H9 (cell line): Measurements from ENCODE around the gene PDXK. TPM values are rescaled to one million over a fixed set of nuclear protein-coding genes. Genes with fewer than 3 reads are reported as not detected.

Experiments used
- DNase-seq: peaks from one replicate; pipeline ENCODE4 v3.0.0-alpha.2; 2017
- H2AFZ ChIP-seq: one replicate; pipeline ENCODE4 v1.6.1; 2013; ENCODE audit warnings: mild to moderate bottlenecking, low read length, control low read depth, moderate library complexity
- H2AK5ac ChIP-seq: 2 replicates; pipeline ENCODE4 v1.6.1; 2013; ENCODE audit warnings: low read length, control low read depth, mixed read lengths; ENCODE audit not compliant: insufficient read length
- H2BK120ac ChIP-seq: one replicate; pipeline ENCODE4 v1.6.1; 2013; ENCODE audit warnings: low read depth, mild to moderate bottlenecking, low read length, control low read depth, inconsistent platforms; ENCODE audit not compliant: poor library complexity, severe bottlenecking
- H2BK12ac ChIP-seq: 2 replicates; pipeline ENCODE4 v1.6.1; 2013; ENCODE audit warnings: low read length, control low read depth, mixed read lengths, low read depth; ENCODE audit not compliant: insufficient read length
- H2BK15ac ChIP-seq: 2 replicates; pipeline ENCODE4 v1.6.1; 2013; ENCODE audit warnings: low read depth, low read length, control low read depth
- H2BK20ac ChIP-seq: one replicate; pipeline ENCODE4 v1.6.1; 2013; ENCODE audit warnings: low read depth, mild to moderate bottlenecking, low read length, control low read depth, inconsistent platforms; ENCODE audit not compliant: poor library complexity, severe bottlenecking
- H2BK5ac ChIP-seq: 2 replicates; pipeline ENCODE4 v1.6.1; 2013; ENCODE audit warnings: low read length, control low read depth, mixed read lengths; ENCODE audit not compliant: insufficient read length
- H3K14ac ChIP-seq: 2 replicates; pipeline ENCODE4 v1.6.1; 2013; ENCODE audit warnings: low read length, control low read depth; ENCODE audit not compliant: insufficient read depth
- H3K18ac ChIP-seq: 2 replicates; pipeline ENCODE4 v1.6.1; 2013; ENCODE audit warnings: low read depth, mild to moderate bottlenecking, mixed read lengths, low read length, control low read depth; ENCODE audit not compliant: insufficient read length
- H3K23ac ChIP-seq: 2 replicates; pipeline ENCODE4 v1.6.1; 2013; ENCODE audit warnings: low read length, control low read depth, mixed read lengths, low read depth; ENCODE audit not compliant: insufficient read length
- H3K23me2 ChIP-seq: 2 replicates; pipeline ENCODE4 v1.6.1; 2013; ENCODE audit warnings: low read depth, mild to moderate bottlenecking, mixed read lengths, low read length, control low read depth; ENCODE audit not compliant: insufficient read length, poor library complexity, severe bottlenecking
- H3K27ac ChIP-seq: 2 replicates; pipeline ENCODE4 v1.5.1; 2013; ENCODE audit warnings: low read length, control low read depth, mixed read lengths, low read depth; ENCODE audit not compliant: insufficient read length
- H3K27me3 ChIP-seq: 2 replicates; pipeline ENCODE4 v1.6.1; 2013; ENCODE audit warnings: low read length, control low read depth, inconsistent platforms; ENCODE audit not compliant: insufficient read depth
- H3K4ac ChIP-seq: 2 replicates; pipeline ENCODE4 v1.6.1; 2013; ENCODE audit warnings: low read depth, mild to moderate bottlenecking, control low read depth, inconsistent platforms, low read length, moderate library complexity
- H3K4me1 ChIP-seq: 2 replicates; pipeline ENCODE4 v1.6.1; 2013; ENCODE audit warnings: low read length, control low read depth, inconsistent platforms; ENCODE audit not compliant: insufficient read depth
- H3K4me2 ChIP-seq: 2 replicates; pipeline ENCODE4 v1.6.1; 2013; ENCODE audit warnings: low read length, control low read depth, mixed read lengths; ENCODE audit not compliant: insufficient read length, insufficient read depth
- H3K56ac ChIP-seq: 2 replicates; pipeline ENCODE4 v1.6.1; 2013; ENCODE audit warnings: low read depth, mild to moderate bottlenecking, mixed read lengths, low read length, control low read depth; ENCODE audit not compliant: insufficient read length
- H3K79me1 ChIP-seq: 2 replicates; pipeline ENCODE4 v1.6.1; 2013; ENCODE audit warnings: low read depth, mild to moderate bottlenecking, moderate library complexity, low read length, control low read depth, inconsistent platforms; ENCODE audit not compliant: insufficient read depth, poor library complexity, severe bottlenecking
- H3K79me2 ChIP-seq: 2 replicates; pipeline ENCODE4 v1.6.1; 2013; ENCODE audit warnings: low read length, control low read depth, inconsistent platforms; ENCODE audit not compliant: insufficient read depth
- H3K9ac ChIP-seq: 2 replicates; pipeline ENCODE4 v1.6.1; 2013; ENCODE audit warnings: low read length, control low read depth, mixed read lengths; ENCODE audit not compliant: insufficient read length; ENCODE audit errors: extremely low read depth
- H3K9me3 ChIP-seq: one replicate; pipeline ENCODE4 v1.6.1; 2013; ENCODE audit warnings: low read depth, low read length, inconsistent platforms; ENCODE audit not compliant: control insufficient read depth
- H3T11ph ChIP-seq: one replicate; pipeline ENCODE4 v1.6.1; 2013; ENCODE audit warnings: mild to moderate bottlenecking, low read length, control low read depth, inconsistent platforms
- H4K20me1 ChIP-seq: one replicate; pipeline ENCODE4 v1.6.1; 2013; ENCODE audit not compliant: control insufficient read depth, insufficient read length, insufficient read depth
- H4K5ac ChIP-seq: 2 replicates; pipeline ENCODE4 v1.6.1; 2013; ENCODE audit warnings: low read depth, mild to moderate bottlenecking, mixed read lengths, low read length, control low read depth; ENCODE audit not compliant: insufficient read length
- H4K8ac ChIP-seq: replicated peaks from 2 replicates; pipeline ENCODE4 v1.6.1; 2013; ENCODE audit warnings: low read length, control low read depth, mixed read lengths, low read depth; ENCODE audit not compliant: insufficient read length
- H4K91ac ChIP-seq: 2 replicates; pipeline ENCODE4 v1.6.1; 2013; ENCODE audit warnings: low read depth, mild to moderate bottlenecking, moderate library complexity, mixed read lengths, low read length, control low read depth; ENCODE audit not compliant: insufficient read length
- H3K27ac Mint-ChIP-seq, 3 experiments: 2 replicates in 2 of 3; 3 replicates in 1 of 3; pipeline ENCODE4 v1.8.0; 2020 to 2021; ENCODE audit warnings: mixed read lengths in 3 of 3, mild to moderate bottlenecking in 1 of 3, moderate library complexity in 1 of 3
- H3K27me3 Mint-ChIP-seq: 2 replicates; pipeline ENCODE4 v1.8.0; 2021; ENCODE audit warnings: low read depth, mild to moderate bottlenecking, moderate library complexity, mixed read lengths
- H3K36me3 Mint-ChIP-seq, 3 experiments: 2 replicates in 2 of 3; 3 replicates in 1 of 3; pipeline ENCODE4 v1.8.0; 2020 to 2021; ENCODE audit warnings: low read depth in 3 of 3, mixed read lengths in 3 of 3; ENCODE audit not compliant: insufficient read depth in 1 of 3
- H3K4me1 Mint-ChIP-seq, 2 experiments: 2 replicates each; pipeline ENCODE4 v1.8.0; 2020; ENCODE audit warnings: mixed read lengths in 2 of 2
- H3K4me3 Mint-ChIP-seq, 2 experiments: 2 replicates in 1 of 2; 3 replicates in 1 of 2; pipeline ENCODE4 v1.8.0; 2020 to 2021; ENCODE audit warnings: mild to moderate bottlenecking in 2 of 2, mixed read lengths in 2 of 2, moderate library complexity in 1 of 2
- H3K9me3 Mint-ChIP-seq, 2 experiments: 2 replicates in 1 of 2; 3 replicates in 1 of 2; pipeline ENCODE4 v1.8.0; 2020; ENCODE audit warnings: mild to moderate bottlenecking in 2 of 2, mixed read lengths in 2 of 2, moderate library complexity in 1 of 2
- WGBS: extraction: QIAGEN DNeasy Blood & Tissue Kit; methylation state at CpG from one replicate; pipeline ENCODE4 v1.1.7; 2013; ENCODE audit warnings: missing lambda C conversion rate, low lambda C conversion rate, mixed read lengths; ENCODE audit not compliant: insufficient read length; ENCODE audit errors: extremely low coverage; 5-methylcytosine and 5-hydroxymethylcytosine counted together
- total RNA-seq: library from RNA; stranded (reverse); gene quantifications from 2 replicates; pipeline ENCODE4 v1.2.1, GENCODE V29; 2021
- TF ChIP-seq, protein P1 (sequence below): fragments of 200-600 bp; sonication (generic); conservative IDR thresholded peaks from 3 replicates; pipeline ENCODE4 v1.8.0; 2021; ENCODE audit warnings: antibody characterized with exemption, mild to moderate bottlenecking

Gene PDXK
- total RNA-seq, 1 experiment from 2014 or later = 109 TPM

DNA sequence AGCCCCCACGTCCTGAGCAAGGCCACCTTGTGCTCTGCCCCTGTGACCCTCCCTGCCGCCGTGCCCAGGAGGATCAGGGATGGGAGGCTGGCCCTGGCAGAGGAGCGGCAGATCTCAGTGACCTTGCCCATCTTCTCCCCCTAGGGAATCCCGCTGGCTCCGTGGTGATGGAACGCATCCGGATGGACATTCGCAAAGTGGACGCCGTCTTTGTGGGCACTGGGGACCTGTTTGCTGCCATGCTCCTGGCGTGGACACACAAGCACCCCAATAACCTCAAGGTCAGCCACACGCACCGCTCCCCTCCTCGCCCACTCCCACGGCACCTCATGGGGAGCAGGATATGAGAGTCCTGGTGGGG lies 34.5 kb downstream of the PDXK start:
- H2AK5ac ChIP-seq = no peak overlapping the region
- WGBS = no CpG with 5 or more reads among the region's 16 CpGs

More for the DNA sequence above, 34.5 kb downstream of the PDXK start:
- Histone ChIP-seq H4K20me1 (no peaks in the 10 kb centered on the region), H3K79me1 (no peaks in the 10 kb centered on the region), H2BK12ac (no peak overlapping the region), H3K14ac (no peak overlapping the region), H2BK120ac (no peak overlapping the region), H2BK5ac (no peak overlapping the region), H4K5ac (no peak overlapping the region), H3T11ph (no peak overlapping the region), H3K18ac (no peak overlapping the region), H3K79me2 (no peaks in the 10 kb centered on the region), H3K56ac (no peak overlapping the region), H2BK20ac (no peak overlapping the region), H3K9me3 (no peaks in the 10 kb centered on the region), H3K27ac (no peak overlapping the region), H2AFZ (no peak overlapping the region), H3K9ac (no peak overlapping the region), H4K8ac (no peak overlapping the region), H2BK15ac (no peak overlapping the region), H3K4me2 (no peak overlapping the region), H3K4ac (no peak overlapping the region), H3K23ac (no peak overlapping the region), H3K4me1 (no peaks in the 10 kb centered on the region), H4K91ac (no peak overlapping the region), H3K23me2 (no peaks in the 10 kb centered on the region), H3K27me3 (no peaks in the 10 kb centered on the region)
- no peak for DNase-seq
- no peaks in the 10 kb centered on the region for H3K4me1 Mint-ChIP-seq
- H3K9me3 Mint-ChIP-seq = no peaks in the 10 kb centered on the region
- TF ChIP-seq, protein P1, sequence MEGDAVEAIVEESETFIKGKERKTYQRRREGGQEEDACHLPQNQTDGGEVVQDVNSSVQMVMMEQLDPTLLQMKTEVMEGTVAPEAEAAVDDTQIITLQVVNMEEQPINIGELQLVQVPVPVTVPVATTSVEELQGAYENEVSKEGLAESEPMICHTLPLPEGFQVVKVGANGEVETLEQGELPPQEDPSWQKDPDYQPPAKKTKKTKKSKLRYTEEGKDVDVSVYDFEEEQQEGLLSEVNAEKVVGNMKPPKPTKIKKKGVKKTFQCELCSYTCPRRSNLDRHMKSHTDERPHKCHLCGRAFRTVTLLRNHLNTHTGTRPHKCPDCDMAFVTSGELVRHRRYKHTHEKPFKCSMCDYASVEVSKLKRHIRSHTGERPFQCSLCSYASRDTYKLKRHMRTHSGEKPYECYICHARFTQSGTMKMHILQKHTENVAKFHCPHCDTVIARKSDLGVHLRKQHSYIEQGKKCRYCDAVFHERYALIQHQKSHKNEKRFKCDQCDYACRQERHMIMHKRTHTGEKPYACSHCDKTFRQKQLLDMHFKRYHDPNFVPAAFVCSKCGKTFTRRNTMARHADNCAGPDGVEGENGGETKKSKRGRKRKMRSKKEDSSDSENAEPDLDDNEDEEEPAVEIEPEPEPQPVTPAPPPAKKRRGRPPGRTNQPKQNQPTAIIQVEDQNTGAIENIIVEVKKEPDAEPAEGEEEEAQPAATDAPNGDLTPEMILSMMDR = no peak
- H3K36me3 Mint-ChIP-seq = peaks cover 30 to 69% (median 40%) of the 10 kb centered on the region in 3 experiments
- H3K27ac Mint-ChIP-seq = no peak overlapping the region
- no peak overlapping the region for H3K4me3 Mint-ChIP-seq
- H3K27me3 Mint-ChIP-seq = no peaks in the 10 kb centered on the region
